Stimulated activated naive CD8-positive, alpha-beta T cell treated with anti-CD3 and anti-CD28 coated beads, Interleukin-15, amount 100 ng/mL, for 72 hours (primary cell): ENCODE results near the gene PHRF1.
A peak's percentile ranks its signal among the peaks of the same experiment; 100 is the strongest.

ENCODE experiments used
- ATAC-seq: fragments of 150-1000 bp; cut with Tn5 transposase; 2 replicates; pipeline ENCODE4 v1.10.0; 2021; ENCODE audit warnings: mild to moderate bottlenecking, moderate library complexity
- DNase-seq, 2 donors: peaks; one replicate each; pipeline ENCODE4 v3.0.0; 2021 to 2022
- H3K27ac Mint-ChIP-seq, 2 donors: one replicate each; pipeline ENCODE4 v1.8.0; 2022; ENCODE audit warnings: mild to moderate bottlenecking in 2 of 2, mixed read lengths in 2 of 2, moderate library complexity in 2 of 2
- H3K27me3 Mint-ChIP-seq: one replicate; pipeline ENCODE4 v1.8.0; 2022; ENCODE audit warnings: mixed read lengths
- H3K4me1 Mint-ChIP-seq: one replicate; pipeline ENCODE4 v1.8.0; 2022; ENCODE audit warnings: mild to moderate bottlenecking, mixed read lengths
- H3K4me3 Mint-ChIP-seq, 2 donors: one replicate each; pipeline ENCODE4 v1.8.0; 2022; ENCODE audit warnings: mild to moderate bottlenecking in 2 of 2, mixed read lengths in 2 of 2, moderate library complexity in 1 of 2
- H3K9me3 Mint-ChIP-seq, 2 donors: one replicate each; pipeline ENCODE4 v1.8.0; 2022; ENCODE audit warnings: mixed read lengths in 2 of 2

The PHRF1 gene

GRCh38 chr11:535519-536454 is 40.5 kb upstream of the PHRF1 start, which contains the start of gene HRAS:
HRAS (minus strand) TSS chr11:535576.
- peak within 1 kb of the TSS; percentile 96 to 97 for H3K27ac Mint-ChIP-seq
- H3K27me3 Mint-ChIP-seq: no peaks in the 10 kb centered on the region
- DNase-seq (peak; percentile 97 to 98), ATAC-seq (peak; percentile 87)
- peaks cover 31% of the 10 kb centered on the region for H3K4me1 Mint-ChIP-seq
- no peaks in the 10 kb centered on the region for H3K9me3 Mint-ChIP-seq
- peak within 1 kb of the TSS; percentile 92 to 96 for H3K4me3 Mint-ChIP-seq

GRCh38 chr11:536841-537621 is 39.2 kb upstream of the PHRF1 start, which contains the start of gene LRRC56:
LRRC56 (plus strand) TSS chr11:537527; CDS start chr11:540685, 3,158 bp downstream.
- Mint-ChIP-seq H3K4me3 (peak within 1 kb of the TSS; percentile 92 to 96), H3K27ac (peak within 1 kb of the TSS; percentile 96 to 97), H3K27me3 (no peaks in the 10 kb centered on the region), H3K9me3 (no peaks in the 10 kb centered on the region), H3K4me1 (peaks cover 31% of the 10 kb centered on the region)
- ATAC-seq (peak; percentile 59), DNase-seq (peak; percentile 90 to 91)

GRCh38 chr11:537622-538430 is 38.4 kb upstream of the PHRF1 start:
- Mint-ChIP-seq H3K9me3 (no peaks in the 10 kb centered on the region), H3K27ac (peak overlapping the region; percentile 52 to 67), H3K4me1 (peaks cover 31% of the 10 kb centered on the region), H3K27me3 (no peaks in the 10 kb centered on the region), H3K4me3 (peak overlapping the region; percentile 92 to 96)
- DNase-seq: no peak
- ATAC-seq: no peak

DNA sequence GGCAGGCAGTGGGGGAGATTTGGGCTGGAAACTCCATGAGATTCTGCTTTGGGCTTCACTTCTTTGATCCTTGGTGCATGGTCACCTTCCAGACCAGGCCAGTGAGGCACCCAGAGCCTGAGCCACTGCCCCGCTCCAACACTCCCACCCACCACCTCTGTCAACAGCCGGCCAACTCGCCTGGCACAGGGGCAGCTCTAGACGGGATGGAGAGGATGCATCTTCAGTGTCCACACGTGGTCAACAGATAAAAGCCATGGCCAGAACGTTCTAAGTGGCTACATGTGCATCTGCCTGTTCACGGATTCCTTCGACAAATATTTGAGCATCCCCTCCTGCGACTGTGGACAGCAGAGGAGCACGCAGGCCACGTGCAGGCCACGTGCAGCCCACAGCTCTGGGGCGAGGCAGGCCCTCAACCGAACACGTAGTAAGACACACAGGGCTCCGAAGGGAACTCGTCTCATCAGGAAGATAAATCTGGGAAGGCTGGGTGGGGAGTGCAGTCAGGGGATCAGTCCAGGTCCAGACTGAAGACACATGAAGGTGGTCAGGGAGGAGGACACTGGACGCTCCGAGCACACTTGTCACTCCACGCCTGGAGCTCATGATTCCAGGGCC is 37.7 kb upstream of the PHRF1 start:
- H3K27ac Mint-ChIP-seq: peak overlapping the region in 1 of 2 donors; percentile 84
- no peak for ATAC-seq

GRCh38 chr11:539971-540481 is 36.2 kb upstream of the PHRF1 start:
- no peak for ATAC-seq

More for the DNA sequence above, 37.7 kb upstream of the PHRF1 start:
- Mint-ChIP-seq H3K4me3 (no peak overlapping the region), H3K9me3 (no peaks in the 10 kb centered on the region), H3K27me3 (no peaks in the 10 kb centered on the region), H3K4me1 (peaks cover 28% of the 10 kb centered on the region)
- DNase-seq: no peak

GRCh38 chr11:540583-541432 is 35.5 kb upstream of the PHRF1 start:
- Mint-ChIP-seq H3K27me3 (no peaks in the 10 kb centered on the region), H3K27ac (no peak overlapping the region), H3K9me3 (no peaks in the 10 kb centered on the region), H3K4me3 (no peak overlapping the region), H3K4me1 (peaks cover 19% of the 10 kb centered on the region)
- no peak for ATAC-seq
- DNase-seq: no peak

More at GRCh38 chr11:539971-540481, 36.2 kb upstream of the PHRF1 start:
- no peak overlapping the region for H3K27ac Mint-ChIP-seq
- H3K9me3 Mint-ChIP-seq: no peaks in the 10 kb centered on the region
- H3K27me3 Mint-ChIP-seq: no peaks in the 10 kb centered on the region
- H3K4me3 Mint-ChIP-seq: no peak overlapping the region
- H3K4me1 Mint-ChIP-seq: peaks cover 19% of the 10 kb centered on the region
- no peak for DNase-seq

GRCh38 chr11:541433-541885 is 34.8 kb upstream of the PHRF1 start:
- Mint-ChIP-seq H3K27ac (no peak overlapping the region), H3K27me3 (no peaks in the 10 kb centered on the region), H3K9me3 (no peaks in the 10 kb centered on the region), H3K4me3 (no peak overlapping the region), H3K4me1 (peaks cover 13% of the 10 kb centered on the region)
- ATAC-seq: no peak
- no peak for DNase-seq

GRCh38 chr11:544817-545166 is 31.5 kb upstream of the PHRF1 start:
- Mint-ChIP-seq H3K4me1 (peaks cover 5% of the 10 kb centered on the region), H3K27ac (no peak overlapping the region), H3K4me3 (no peak overlapping the region), H3K9me3 (no peaks in the 10 kb centered on the region), H3K27me3 (no peaks in the 10 kb centered on the region)
- DNase-seq: no peak
- peak; percentile 31 for ATAC-seq

- Mint-ChIP-seq H3K4me1 (peaks cover 5% of the 10 kb centered on the region), H3K9me3 (no peaks in the 10 kb centered on the region), H3K4me3 (no peak overlapping the region), H3K27ac (no peak overlapping the region), H3K27me3 (no peaks in the 10 kb centered on the region)
- DNase-seq (no peak), ATAC-seq (no peak)
Measured at GRCh38 chr11:545171-545570, 31.1 kb upstream of the PHRF1 start.

GRCh38 chr11:548700-549603 is 27.3 kb upstream of the PHRF1 start:
- peaks cover 6% of the 10 kb centered on the region for H3K4me1 Mint-ChIP-seq
- H3K4me3 Mint-ChIP-seq: no peak overlapping the region
- H3K27ac Mint-ChIP-seq: no peak overlapping the region
- H3K9me3 Mint-ChIP-seq: no peaks in the 10 kb centered on the region
- DNase-seq (no peak), ATAC-seq (no peak)
- no peaks in the 10 kb centered on the region for H3K27me3 Mint-ChIP-seq

DNA sequence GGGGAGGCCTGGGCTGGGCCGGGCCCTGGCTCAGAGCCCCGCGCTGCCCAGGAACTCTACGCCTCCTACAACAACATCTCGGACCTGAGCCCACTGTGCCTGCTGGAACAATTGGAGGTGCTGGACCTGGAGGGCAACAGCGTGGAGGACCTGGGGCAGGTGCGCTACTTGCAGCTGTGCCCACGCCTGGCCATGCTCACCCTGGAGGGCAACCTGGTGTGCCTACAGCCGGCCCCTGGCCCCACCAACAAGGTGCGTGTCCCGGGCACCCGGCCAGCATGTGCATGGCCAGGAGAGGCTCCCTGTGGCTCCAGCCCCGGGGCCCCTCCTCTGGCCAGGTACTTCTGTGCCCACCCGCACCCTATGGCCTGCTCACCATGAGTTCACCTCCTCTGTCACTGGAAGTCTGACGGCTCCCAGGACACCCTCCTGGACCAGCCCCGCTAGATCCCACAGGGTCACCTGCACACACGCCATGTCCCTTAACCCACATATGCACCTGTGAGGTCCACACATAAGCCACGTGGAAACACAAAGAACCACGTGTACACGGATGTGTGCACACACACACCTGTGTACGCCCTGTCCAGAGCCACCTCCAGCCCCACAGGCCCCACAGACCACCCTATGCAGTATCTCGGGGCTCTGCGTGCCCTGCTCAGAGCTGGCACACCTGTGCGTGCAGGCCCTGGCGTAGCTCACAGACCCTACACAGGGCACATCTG is 26.1 kb upstream of the PHRF1 start:
- Mint-ChIP-seq H3K9me3 (no peaks in the 10 kb centered on the region), H3K4me1 (peaks cover 10% of the 10 kb centered on the region), H3K27me3 (no peaks in the 10 kb centered on the region), H3K4me3 (no peak overlapping the region), H3K27ac (no peak overlapping the region)
- ATAC-seq: no peak
- DNase-seq: no peak

DNA sequence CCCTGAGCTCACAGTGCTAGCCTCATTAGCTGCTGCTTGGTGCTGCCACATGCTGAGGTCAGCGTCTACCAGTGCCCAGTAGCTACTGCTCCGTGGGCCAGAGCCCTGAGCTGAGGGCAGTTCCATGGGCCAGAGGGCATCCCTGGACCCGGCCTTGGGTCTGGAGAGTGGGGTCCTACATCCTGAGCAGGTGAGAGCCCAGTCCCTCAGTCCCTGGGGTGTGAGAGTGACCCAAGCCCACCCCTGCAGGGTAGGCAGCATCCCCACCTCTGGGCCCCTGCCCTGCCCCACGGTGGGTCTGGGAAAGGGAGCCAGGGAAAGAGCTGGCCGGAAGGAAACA is 25.6 kb upstream of the PHRF1 start:
- DNase-seq: no peak
- H3K9me3 Mint-ChIP-seq: no peaks in the 10 kb centered on the region
- no peak overlapping the region for H3K27ac Mint-ChIP-seq
- H3K27me3 Mint-ChIP-seq: peaks cover under 1% of the 10 kb centered on the region
- H3K4me3 Mint-ChIP-seq: no peak overlapping the region
- peaks cover 10% of the 10 kb centered on the region for H3K4me1 Mint-ChIP-seq
- ATAC-seq: no peak

DNA sequence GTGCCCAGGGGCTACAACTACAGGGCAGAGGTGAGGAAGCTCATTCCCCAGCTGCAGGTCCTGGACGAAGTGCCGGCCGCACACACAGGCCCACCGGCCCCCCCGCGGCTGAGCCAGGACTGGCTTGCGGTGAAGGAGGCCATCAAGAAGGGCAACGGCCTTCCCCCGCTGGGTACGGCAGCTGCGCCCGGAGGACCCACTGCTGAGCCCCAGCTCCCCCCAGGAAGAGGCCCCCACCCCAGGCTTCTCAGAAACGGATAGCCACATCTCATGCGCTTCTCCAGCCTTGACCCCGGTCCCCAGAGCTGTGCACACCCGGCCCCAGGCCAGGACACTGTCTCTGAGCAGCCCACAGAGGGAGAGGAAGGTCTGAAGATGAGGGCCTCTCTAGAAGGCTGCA is 25.1 kb upstream of the PHRF1 start:
- no peaks in the 10 kb centered on the region for H3K9me3 Mint-ChIP-seq

More for the DNA sequence above, 25.1 kb upstream of the PHRF1 start:
- Mint-ChIP-seq H3K4me1 (peaks cover 11% of the 10 kb centered on the region), H3K27ac (no peak overlapping the region), H3K4me3 (no peak overlapping the region), H3K27me3 (peaks cover 5% of the 10 kb centered on the region)
- ATAC-seq (no peak), DNase-seq (no peak)
